Measurements from ENCODE around the gene ELP2. TPM values are rescaled to one million over a fixed set of nuclear protein-coding genes. Genes with fewer than 3 reads are reported as not detected.
A peak's percentile ranks its signal among the peaks of the same experiment; 100 is the strongest.

Gene ELP2
- total and polyA plus RNA-seq, 4 donors = 31.4 to 257 (median 56.9) TPM

- TF ChIP-seq CTCF (IDR thresholded peaks at IDR 0.05; ENCODE audit: control extremely low read depth, extremely low read depth) = no peak
- Histone ChIP-seq H3K4me1 (ENCODE audit: control insufficient read depth in 5 of 5, insufficient read depth in 5 of 5, low read length in 5 of 5) (peaks cover 0 to 4% (median 0%) of the 10 kb centered on the region in 5 donors), H3K9ac (ENCODE audit: insufficient read depth in 1 of 2, low read length in 2 of 2) (no peak overlapping the region), H3K9me3 (ENCODE audit: control insufficient read depth in 4 of 4, insufficient read depth in 3 of 4, low read length in 3 of 4) (no peaks in the 10 kb centered on the region), H3K36me3 (ENCODE audit: control insufficient read depth in 4 of 4, insufficient read depth in 4 of 4, low read length in 4 of 4) (no peaks in the 10 kb centered on the region), H3K27ac (ENCODE audit: low read depth in 1 of 2, low read length in 1 of 2) (no peak overlapping the region), H3K27me3 (ENCODE audit: control insufficient read depth in 3 of 3, insufficient read depth in 3 of 3, low read length in 2 of 3) (no peaks in the 10 kb centered on the region), H3K4me3 (no peak overlapping the region)
- 83 to 90% methylated on average over 6 of the region's 6 CpGs for WGBS, 2 donors
- ATAC-seq (ENCODE audit: insufficient read depth, low FRiP score) = no peak
- no peak for DNase-seq
Observed at GRCh38 chr18:36211612-36212065, 81.9 kb downstream of the ELP2 start.

- H3K4me1 ChIP-seq (ENCODE audit: control insufficient read depth in 5 of 5, insufficient read depth in 5 of 5, low read length in 5 of 5) = peaks cover 0 to 4% (median 0%) of the 10 kb centered on the region in 5 donors
- no peak for TF ChIP-seq CTCF (IDR thresholded peaks at IDR 0.05; ENCODE audit: control extremely low read depth, extremely low read depth)
- no peak overlapping the region for H3K27ac ChIP-seq (ENCODE audit: low read depth in 1 of 2, low read length in 1 of 2)
- ATAC-seq (ENCODE audit: insufficient read depth, low FRiP score) = no peak
- H3K9ac ChIP-seq (ENCODE audit: insufficient read depth in 1 of 2, low read length in 2 of 2) = no peak overlapping the region
- no peaks in the 10 kb centered on the region for H3K9me3 ChIP-seq (ENCODE audit: control insufficient read depth in 4 of 4, insufficient read depth in 3 of 4, low read length in 3 of 4)
- 75 to 91% methylated on average over 13 of the region's 13 CpGs for WGBS, 2 donors
- H3K4me3 ChIP-seq = no peak overlapping the region
- H3K27me3 ChIP-seq (ENCODE audit: control insufficient read depth in 3 of 3, insufficient read depth in 3 of 3, low read length in 2 of 3) = no peaks in the 10 kb centered on the region
- DNase-seq = peak in 2 of 3 donors; percentile 12 to 42
- H3K36me3 ChIP-seq (ENCODE audit: control insufficient read depth in 4 of 4, insufficient read depth in 4 of 4, low read length in 4 of 4) = no peaks in the 10 kb centered on the region
Observed at GRCh38 chr18:36212301-36213171, 82.8 kb downstream of the ELP2 start.

GRCh38 chr18:36214811-36215210 lies 85.1 kb downstream of the ELP2 start:
- Histone ChIP-seq H3K9ac (ENCODE audit: insufficient read depth in 1 of 2, low read length in 2 of 2) (no peak overlapping the region), H3K4me1 (ENCODE audit: control insufficient read depth in 5 of 5, insufficient read depth in 5 of 5, low read length in 5 of 5) (peaks cover 0 to 4% (median 0%) of the 10 kb centered on the region in 5 donors), H3K27ac (ENCODE audit: low read depth in 1 of 2, low read length in 1 of 2) (no peak overlapping the region), H3K27me3 (ENCODE audit: control insufficient read depth in 3 of 3, insufficient read depth in 3 of 3, low read length in 2 of 3) (no peaks in the 10 kb centered on the region), H3K9me3 (ENCODE audit: control insufficient read depth in 4 of 4, insufficient read depth in 3 of 4, low read length in 3 of 4) (no peaks in the 10 kb centered on the region), H3K4me3 (no peak overlapping the region), H3K36me3 (ENCODE audit: control insufficient read depth in 4 of 4, insufficient read depth in 4 of 4, low read length in 4 of 4) (no peaks in the 10 kb centered on the region)
- TF ChIP-seq CTCF (IDR thresholded peaks at IDR 0.05; ENCODE audit: control extremely low read depth, extremely low read depth) = no peak
- no peak for DNase-seq
- 86 to 91% methylated on average over 8 of the region's 8 CpGs for WGBS, 2 donors
- no peak for ATAC-seq (ENCODE audit: insufficient read depth, low FRiP score)

Data from lung (tissue), 12 donors.